ENCODE results near the gene CYP2C8. TPM values are rescaled to one million over a fixed set of nuclear protein-coding genes. Genes with fewer than 3 reads are reported as not detected.
"Not testable (repeated sequence)": the region's sequence is repeated elsewhere in the genome, so short reads cannot be mapped to it uniquely, and the experiment has no call there.

Gene CYP2C8
- total RNA-seq, 1 experiment from 2014 or later = 0.81 TPM

GRCh38 chr10:95077556-95077955 lies 8.3 kb upstream of the CYP2C8 start (continued):
- no peak for TF ChIP-seq HMGXB4 (CRISPR knock-in tag; IDR thresholded peaks at IDR 0.05)
- TF ChIP-seq IRF1 (CRISPR knock-in tag; IDR thresholded peaks at IDR 0.05) = no peak
- no peak for TF ChIP-seq PREB (CRISPR knock-in tag; IDR thresholded peaks at IDR 0.05; ENCODE audit: borderline replicate concordance)

GRCh38 chr10:95071107-95071660 lies 1.9 kb upstream of the CYP2C8 start:
- Mint-ChIP-seq H3K4me3 (no peak overlapping the region), H3K27ac (no peak overlapping the region), H3K4me1 (no peaks in the 10 kb centered on the region), H3K9me3 (no peaks in the 10 kb centered on the region), H3K36me3 (no peaks in the 10 kb centered on the region), H3K27me3 (ENCODE audit: low read depth) (peaks cover 4% of the 10 kb centered on the region; the same call in 1 of the 2 replicates)
- ATAC-seq = no peak
- ChIA-PET CTCF (no interaction called here), POLR2A (no interaction called here)
- TF ChIP-seq FOXP1 (CRISPR knock-in tag; IDR thresholded peaks at IDR 0.05; ENCODE audit: borderline replicate concordance) (no peak), USF2 (CRISPR knock-in tag; IDR thresholded peaks at IDR 0.05) (no peak), ATF3 (CRISPR knock-in tag; conservative IDR thresholded peaks at IDR 0.05) (no peak), MXD4 (CRISPR knock-in tag; IDR thresholded peaks at IDR 0.05; ENCODE audit: borderline replicate concordance) (no peak), ZNF671 (CRISPR knock-in tag; IDR thresholded peaks at IDR 0.05) (no peak), IRF2 (CRISPR knock-in tag; IDR thresholded peaks at IDR 0.05; ENCODE audit: borderline replicate concordance, low read depth) (no peak), TEAD4 (CRISPR knock-in tag; IDR thresholded peaks at IDR 0.05) (no peak), CREM (CRISPR knock-in tag; IDR thresholded peaks at IDR 0.05) (no peak), SP1 (CRISPR knock-in tag; conservative IDR thresholded peaks at IDR 0.05) (no peak), JAZF1 (CRISPR knock-in tag; IDR thresholded peaks at IDR 0.05) (no peak), TEAD1 (CRISPR knock-in tag; IDR thresholded peaks at IDR 0.05) (no peak), ZNF138 (CRISPR knock-in tag; conservative IDR thresholded peaks at IDR 0.05) (no peak), GABPB1 (CRISPR knock-in tag; IDR thresholded peaks at IDR 0.05) (no peak), RORB (CRISPR knock-in tag; IDR thresholded peaks at IDR 0.05) (no peak), JUN (CRISPR knock-in tag; IDR thresholded peaks at IDR 0.05) (no peak)
- no peak for DNase-seq (ENCODE audit: low spot score)

GRCh38 chr10:95064125-95064524 lies 5.2 kb downstream of the CYP2C8 start:
- Mint-ChIP-seq H3K9me3 (peaks cover 28% of the 10 kb centered on the region), H3K27me3 (ENCODE audit: low read depth) (peaks cover 17% of the 10 kb centered on the region), H3K36me3 (peaks cover 14% of the 10 kb centered on the region)
- ATAC-seq; H3K4me1 Mint-ChIP-seq; H3K27ac Mint-ChIP-seq; H3K4me3 Mint-ChIP-seq; CTCF ChIA-PET; DNase-seq (ENCODE audit: low spot score); POLR2A ChIA-PET: not testable (repeated sequence)

All from WTC11 (cell line).